ENCODE results near the gene TMEM218.
"Not testable (repeated sequence)": the region's sequence is repeated elsewhere in the genome, so short reads cannot be mapped to it uniquely, and the experiment has no call there.

TMEM218 gene

GRCh38 chr11:125057693-125058016 lies 53.8 kb downstream of the TMEM218 start:
- Histone ChIP-seq H3K27ac (no peak overlapping the region), H3K79me2 (ENCODE audit: insufficient read depth, low read depth) (no peaks in the 10 kb centered on the region), H3K4me1 (ENCODE audit: low read depth, poor library complexity, severe bottlenecking) (no peaks in the 10 kb centered on the region), H4K20me1 (ENCODE audit: insufficient read depth) (no peaks in the 10 kb centered on the region), H2AFZ (ENCODE audit: low read depth) (no peak overlapping the region), H3K4me3 (IDR thresholded peaks at IDR 0.05; ENCODE audit: insufficient read depth, low read depth, low read length) (no peak overlapping the region), H3K4me2 (no peak overlapping the region), H3K9ac (no peak overlapping the region), H3K27me3 (ENCODE audit: insufficient read depth, low read depth) (no peaks in the 10 kb centered on the region), H3K36me3 (ENCODE audit: insufficient read depth) (no peaks in the 10 kb centered on the region)
- no peak for TF ChIP-seq CTCF (conservative IDR thresholded peaks at IDR 0.05; ENCODE audit: low read depth, low read length)

- H3K79me2 ChIP-seq (ENCODE audit: insufficient read depth, low read depth), result no peaks in the 10 kb centered on the region
- no peaks in the 10 kb centered on the region for H3K4me1 ChIP-seq (ENCODE audit: low read depth, poor library complexity, severe bottlenecking)
- TF ChIP-seq CTCF (conservative IDR thresholded peaks at IDR 0.05; ENCODE audit: low read depth, low read length), result no peak
- no peak overlapping the region for H3K4me2 ChIP-seq
- H3K9ac ChIP-seq, result no peak overlapping the region
- no peak overlapping the region for H3K27ac ChIP-seq
- no peaks in the 10 kb centered on the region for H3K27me3 ChIP-seq (ENCODE audit: insufficient read depth, low read depth)
- H3K36me3 ChIP-seq (ENCODE audit: insufficient read depth), result no peaks in the 10 kb centered on the region
- H3K4me3 ChIP-seq (IDR thresholded peaks at IDR 0.05; ENCODE audit: insufficient read depth, low read depth, low read length), result no peak overlapping the region
- H2AFZ ChIP-seq (ENCODE audit: low read depth), result no peak overlapping the region
- no peaks in the 10 kb centered on the region for H4K20me1 ChIP-seq (ENCODE audit: insufficient read depth)
These were observed 54.3 kb downstream of the TMEM218 start for GRCh38 chr11:125056931-125057692.

- H3K9ac ChIP-seq; H3K4me3 ChIP-seq (IDR thresholded peaks at IDR 0.05; ENCODE audit: insufficient read depth, low read depth, low read length); H3K4me2 ChIP-seq; H3K79me2 ChIP-seq (ENCODE audit: insufficient read depth, low read depth); H3K27me3 ChIP-seq (ENCODE audit: insufficient read depth, low read depth); H2AFZ ChIP-seq (ENCODE audit: low read depth); H3K4me1 ChIP-seq (ENCODE audit: low read depth, poor library complexity, severe bottlenecking); H3K36me3 ChIP-seq (ENCODE audit: insufficient read depth); H3K27ac ChIP-seq; H4K20me1 ChIP-seq (ENCODE audit: insufficient read depth): not testable (repeated sequence)
These were observed 55.3 kb downstream of the TMEM218 start for GRCh38 chr11:125056111-125056510.

GRCh38 chr11:125055107-125055715 lies 56.2 kb downstream of the TMEM218 start:
- Histone ChIP-seq H2AFZ (ENCODE audit: low read depth) (no peak overlapping the region), H3K79me2 (ENCODE audit: insufficient read depth, low read depth) (no peaks in the 10 kb centered on the region), H3K27ac (no peak overlapping the region), H3K27me3 (ENCODE audit: insufficient read depth, low read depth) (no peaks in the 10 kb centered on the region), H3K4me3 (IDR thresholded peaks at IDR 0.05; ENCODE audit: insufficient read depth, low read depth, low read length) (no peak overlapping the region), H4K20me1 (ENCODE audit: insufficient read depth) (no peaks in the 10 kb centered on the region), H3K4me1 (ENCODE audit: low read depth, poor library complexity, severe bottlenecking) (no peaks in the 10 kb centered on the region), H3K4me2 (no peak overlapping the region), H3K9ac (no peak overlapping the region), H3K36me3 (ENCODE audit: insufficient read depth) (no peaks in the 10 kb centered on the region)
- no peak for TF ChIP-seq CTCF (conservative IDR thresholded peaks at IDR 0.05; ENCODE audit: low read depth, low read length)

- Histone ChIP-seq H3K27ac (no peak overlapping the region), H4K20me1 (ENCODE audit: insufficient read depth) (no peaks in the 10 kb centered on the region), H3K4me2 (no peak overlapping the region), H2AFZ (ENCODE audit: low read depth) (no peak overlapping the region), H3K4me3 (IDR thresholded peaks at IDR 0.05; ENCODE audit: insufficient read depth, low read depth, low read length) (no peak overlapping the region), H3K27me3 (ENCODE audit: insufficient read depth, low read depth) (no peaks in the 10 kb centered on the region), H3K9ac (no peak overlapping the region), H3K79me2 (ENCODE audit: insufficient read depth, low read depth) (no peaks in the 10 kb centered on the region), H3K4me1 (ENCODE audit: low read depth, poor library complexity, severe bottlenecking) (no peaks in the 10 kb centered on the region), H3K36me3 (ENCODE audit: insufficient read depth) (no peaks in the 10 kb centered on the region)
- TF ChIP-seq CTCF (conservative IDR thresholded peaks at IDR 0.05; ENCODE audit: low read depth, low read length), result no peak
These were observed 58.3 kb downstream of the TMEM218 start for GRCh38 chr11:125053167-125053566.

Data from KMS-11 (cell line).